Renal cortex interstitium (tissue), 11 donors: ENCODE data around the gene DMPK. TPM values are rescaled to one million over a fixed set of nuclear protein-coding genes. Genes with fewer than 3 reads are reported as not detected.
"Not testable (repeated sequence)": the region's sequence is repeated elsewhere in the genome, so short reads cannot be mapped to it uniquely, and the experiment has no call there.

ENCODE experiments used
- DNase-seq, 11 donors: peaks; one replicate each; pipeline ENCODE4 v3.0.0-alpha.2; 2013; ENCODE audit warnings: low read depth in 9 of 11, low spot score in 4 of 11; ENCODE audit errors: extremely low read depth in 1 of 11
- polyA plus RNA-seq, 3 donors: library from polyadenylated mRNA; unstranded; fragments of 120-200 nt; gene quantifications; one replicate each; pipeline ENCODE4 v1.2.1, GENCODE V29; 2013; ENCODE audit not compliant: insufficient read length in 3 of 3

DMPK gene
- polyA plus RNA-seq, 3 donors, result 39.1 to 63.6 (median 61.2) TPM

GRCh38 chr19:45764475-45764874 lies 17.8 kb downstream of the DMPK start:
- DNase-seq, result no peak

GRCh38 chr19:45763691-45764294 lies 18.5 kb downstream of the DMPK start:
- no peak for DNase-seq

- DNase-seq, result no peak
Measured at GRCh38 chr19:45762870-45763631, 19.2 kb downstream of the DMPK start.

- no peak for DNase-seq
Measured at GRCh38 chr19:45761714-45762113, 20.6 kb downstream of the DMPK start.

GRCh38 chr19:45758921-45759320 lies 23.4 kb downstream of the DMPK start:
- DNase-seq, result no peak

GRCh38 chr19:45757695-45758094 lies 24.6 kb downstream of the DMPK start:
- DNase-seq, result no peak

- no peak for DNase-seq
Measured at GRCh38 chr19:45754323-45754722, 28.0 kb downstream of the DMPK start.

GRCh38 chr19:45753548-45753947 lies 28.7 kb downstream of the DMPK start:
- no peak for DNase-seq

GRCh38 chr19:45752639-45753038 lies 29.7 kb downstream of the DMPK start:
- DNase-seq, result no peak

GRCh38 chr19:45751483-45751882 lies 30.8 kb downstream of the DMPK start:
- DNase-seq, result not testable (repeated sequence)

GRCh38 chr19:45747513-45747912 lies 34.8 kb downstream of the DMPK start:
- DNase-seq, result no peak

- no peak for DNase-seq
Measured at GRCh38 chr19:45746866-45747265, 35.4 kb downstream of the DMPK start.

GRCh38 chr19:45745606-45746005 lies 36.7 kb downstream of the DMPK start:
- no peak for DNase-seq

- DNase-seq, result no peak
Measured at GRCh38 chr19:45742969-45743368, 39.3 kb downstream of the DMPK start.

- DNase-seq, result no peak
Measured at GRCh38 chr19:45739498-45740439, 42.5 kb downstream of the DMPK start.

- no peak for DNase-seq
Measured at GRCh38 chr19:45733160-45733810, 49.0 kb downstream of the DMPK start, which contains the start of gene MEIOSIN. Gene MEIOSIN, plus strand, starts transcription at chr19:45733439. Its CDS starts 1,938 bp downstream, at chr19:45735377.

GRCh38 chr19:45730368-45731288 lies 51.7 kb downstream of the DMPK start, which contains the start of gene FBXO46:
Gene FBXO46, minus strand, starts transcription at chr19:45730896. Its CDS starts 17,401 bp downstream, at chr19:45713495.
- peak; percentile 92 to 98 (median 96) for DNase-seq

- no peak for DNase-seq
Measured at GRCh38 chr19:45729800-45730290, 52.4 kb downstream of the DMPK start.
